Right lobe of liver (tissue), 6 donors: ENCODE data around the gene HSPB9. TPM values are rescaled to one million over a fixed set of nuclear protein-coding genes. Genes with fewer than 3 reads are reported as not detected.
A peak's percentile ranks its signal among the peaks of the same experiment; 100 is the strongest.

Experiments used
- ATAC-seq, 4 donors: fragments of 200-7000 bp; cut with Tn5 transposase; one replicate each; pipeline ENCODE4 v1.9.1; 2020; ENCODE audit warnings: mild to moderate bottlenecking in 4 of 4, moderate library complexity in 4 of 4
- DNase-seq, 3 donors: peaks; one replicate each; pipeline ENCODE4 v3.0.0-alpha.2; 2020
- H3K27ac ChIP-seq, 3 donors: fragments of 200-600 bp; one replicate each; pipeline ENCODE4 v1.8.0; 2022
- H3K27me3 ChIP-seq, 2 donors: fragments of 200-600 bp; one replicate each; pipeline ENCODE4 v1.8.0; 2022
- H3K36me3 ChIP-seq, 4 donors: fragments of 200-600 bp; sonication (generic) in 1 of 4; one replicate each; pipeline versions ENCODE4 v1.5.1 to v1.8.0; 2017 to 2022; ENCODE audit warnings: control low read depth in 1 of 4
- H3K4me1 ChIP-seq, 4 donors: fragments of 200-600 bp; sonication (generic) in 1 of 4; one replicate each; pipeline versions ENCODE4 v1.5.1 to v1.8.0; 2017 to 2022; ENCODE audit warnings: control low read depth in 1 of 4
- H3K4me3 ChIP-seq, 3 donors: fragments of 200-600 bp; one replicate each; pipeline ENCODE4 v1.8.0; 2022
- H3K9me3 ChIP-seq, 4 donors: fragments of 200-600 bp; sonication (generic) in 1 of 4; one replicate each; pipeline versions ENCODE4 v1.5.1 to v1.8.0; 2017 to 2022; ENCODE audit warnings: control low read depth in 1 of 4
- CTCF ChIP-seq, 4 donors: fragments of 200-600 bp in 3 of 4; fragments of 450-650 bp in 1 of 4; IDR thresholded peaks; one replicate each; pipeline versions ENCODE4 v1.5.1 to v1.8.0; 2016 to 2022; ENCODE audit warnings: antibody characterized with exemption in 4 of 4, mild to moderate bottlenecking in 2 of 4
- POLR2A ChIP-seq: fragments of 450-650 bp; IDR thresholded peaks from one replicate; pipeline ENCODE4 v1.6.1; 2017; ENCODE audit warnings: antibody characterized with exemption, mild to moderate bottlenecking
- WGBS: methylation state at CpG from one replicate; pipeline ENCODE4 v1.1.6; 2018; ENCODE audit warnings: low coverage, low lambda C conversion rate; ENCODE audit not compliant: insufficient coverage; ENCODE audit errors: missing lambda C conversion rate; 5-methylcytosine and 5-hydroxymethylcytosine counted together
- intact Hi-C, 2 donors: fragments of 100-400 bp; cut with DNase I; formaldehyde crosslinking; loops; one replicate each; pipeline versions ENCODE4 v1.11.2 to v1.14.1; 2022
- total RNA-seq, 6 experiments: library from RNA; depleted of rRNA in 2 of 6; stranded (reverse); fragments of >200 nt in 2 of 6; fragmentation: NEBNext Ultra II Directional in 3 of 6; extraction: Animal tissue kit (Norgen Biotek cat#: 25700) in 3 of 6; gene quantifications; one replicate each; pipeline versions ENCODE4 v1.1.0 to v1.2.4, GENCODE V29; 2016 to 2023
- donor health status: DM: no; HTN: yes; CAD: no.
- donor health status: DM: no; HTN: no; CAD: no.
- donor health status: DM: no; HTN: no; CAD: no.
- donor health status: DM: no; HTN: yes; CAD: no.
- donor health status: DM: no; HTN: yes; CAD: no.

HSPB9 gene
- total RNA-seq, 6 experiments from 2014 or later = 0.38 to 1.6 (median 0.85) TPM

- H3K27me3 ChIP-seq = no peaks in the 10 kb centered on the region
- H3K9me3 ChIP-seq = no peaks in the 10 kb centered on the region
- TF ChIP-seq CTCF (IDR thresholded peaks at IDR 0.05) (peak in 3 of 4 donors; percentile 14 to 36 (median 15)), POLR2A (no peak)
- no peaks in the 10 kb centered on the region for H3K4me1 ChIP-seq
- DNase-seq (no peak), ATAC-seq (peak in 1 of 4 donors; percentile 6)
- intact Hi-C loops = no loop called here
- no peak overlapping the region for H3K27ac ChIP-seq
- no peak overlapping the region for H3K4me3 ChIP-seq
- no peaks in the 10 kb centered on the region for H3K36me3 ChIP-seq
- 40% methylated on average over 6 of the region's 8 CpGs for WGBS
Measured at GRCh38 chr17:42163113-42163512, 40.5 kb downstream of the HSPB9 start.

- Histone ChIP-seq H3K4me1 (no peaks in the 10 kb centered on the region), H3K4me3 (no peak overlapping the region), H3K27me3 (no peaks in the 10 kb centered on the region), H3K36me3 (no peaks in the 10 kb centered on the region), H3K9me3 (no peaks in the 10 kb centered on the region), H3K27ac (no peak overlapping the region)
- no peak for ATAC-seq
- WGBS = 45% methylated on average over 8 of the region's 22 CpGs
- intact Hi-C loops = no loop called here
- no peak for TF ChIP-seq CTCF (IDR thresholded peaks at IDR 0.05)
- no peak for TF ChIP-seq POLR2A
- DNase-seq = no peak
Measured at GRCh38 chr17:42163696-42164407, 41.2 kb downstream of the HSPB9 start.

GRCh38 chr17:42165751-42166150 is 43.1 kb downstream of the HSPB9 start:
- Histone ChIP-seq H3K9me3 (no peaks in the 10 kb centered on the region), H3K36me3 (no peaks in the 10 kb centered on the region), H3K27ac (no peak overlapping the region), H3K4me3 (no peak overlapping the region), H3K4me1 (no peaks in the 10 kb centered on the region), H3K27me3 (no peaks in the 10 kb centered on the region)
- no peak for TF ChIP-seq CTCF (IDR thresholded peaks at IDR 0.05)
- TF ChIP-seq POLR2A = no peak
- ATAC-seq = no peak
- 77% methylated on average over 6 of the region's 6 CpGs for WGBS
- intact Hi-C loops = no loop called here
- no peak for DNase-seq

- no CpG with 5 or more reads among the region's 19 CpGs for WGBS
- ATAC-seq (peak in 1 of 4 donors; percentile 7), DNase-seq (no peak)
- TF ChIP-seq CTCF (IDR thresholded peaks at IDR 0.05) (no peak), POLR2A (no peak)
- Histone ChIP-seq H3K36me3 (no peaks in the 10 kb centered on the region), H3K4me1 (no peaks in the 10 kb centered on the region), H3K27me3 (no peaks in the 10 kb centered on the region), H3K4me3 (no peak overlapping the region), H3K27ac (no peak overlapping the region), H3K9me3 (no peaks in the 10 kb centered on the region)
- intact Hi-C loops = no loop called here
Measured at GRCh38 chr17:42166196-42166763, 43.7 kb downstream of the HSPB9 start.
